HEK293 (cell line): ENCODE measurements around the gene NUDT3.

Source experiments
- CTCF ChIA-PET: fragments of 350-600 bp; formaldehyde crosslinking; extraction: SDS; loops from one replicate; lab custom pipeline; 2021; ENCODE audit warnings: antibody characterized with exemption; lab: Yijun Ruan, JAX
- POLR2A ChIA-PET: fragments of 300-600 bp; formaldehyde crosslinking; extraction: SDS; loops from one replicate; lab custom pipeline; 2020; ENCODE audit warnings: antibody characterized with exemption, inconsistent platforms; lab: Yijun Ruan, JAX
- H3K27ac ChIP-seq: fragments of 200-500 bp; sonication (Bioruptor generic); 2 replicates; pipeline ENCODE4 v1.5.1; 2014; ENCODE audit warnings: low read depth, low read length, control low read depth, inconsistent platforms; ENCODE audit errors: extremely low read depth
- H3K36me3 ChIP-seq, 2 experiments: fragments of 200-500 bp in 1 of 2; sonication (Bioruptor generic) in 1 of 2; 1 replicate in 1 of 2; 2 replicates in 1 of 2; pipeline ENCODE4 v1.5.1; 2014 to 2017; ENCODE audit warnings: inconsistent platforms in 2 of 2, low read length in 2 of 2; ENCODE audit not compliant: control insufficient read depth in 2 of 2, insufficient read depth in 1 of 2
- H3K4me1 ChIP-seq: fragments of 200-500 bp; sonication (Bioruptor generic); 2 replicates; pipeline ENCODE4 v1.5.1; 2014; ENCODE audit warnings: mild to moderate bottlenecking, low read length, inconsistent platforms; ENCODE audit not compliant: control insufficient read depth, insufficient read depth
- H3K4me3 ChIP-seq: 2 replicates; pipeline ENCODE4 v1.5.1; 2011; ENCODE audit warnings: low read depth, mild to moderate bottlenecking, control low read depth, low read length, moderate library complexity
- H3K9me3 ChIP-seq: fragments of 200-500 bp; sonication (Bioruptor generic); 2 replicates; pipeline ENCODE4 v1.5.1; 2014; ENCODE audit warnings: low read depth, low read length, inconsistent platforms; ENCODE audit not compliant: control insufficient read depth, insufficient read depth
- BCL11A ChIP-seq: fragments of 450-650 bp; formaldehyde crosslinking; IDR thresholded peaks from 2 replicates; pipeline ENCODE4 v1.5.1; 2016; ENCODE audit warnings: low read depth, missing biosample characterization, missing genetic modification characterization
- GLIS2 ChIP-seq: fragments of 450-650 bp; formaldehyde crosslinking; IDR thresholded peaks from 2 replicates; pipeline ENCODE4 v1.5.1; 2016; ENCODE audit warnings: missing biosample characterization, missing genetic modification characterization
- HOXA7 ChIP-seq: sonication (generic); formaldehyde crosslinking; IDR thresholded peaks from 2 replicates; pipeline ENCODE4 v1.8.1; 2022; ENCODE audit warnings: missing genetic modification reagents, borderline replicate concordance
- HOXC10 ChIP-seq: sonication (generic); formaldehyde crosslinking; IDR thresholded peaks from 2 replicates; pipeline ENCODE4 v1.8.1; 2023; ENCODE audit warnings: mild to moderate bottlenecking, missing genetic modification reagents
- MYNN ChIP-seq: fragments of 450-650 bp; formaldehyde crosslinking; IDR thresholded peaks from 2 replicates; pipeline ENCODE4 v1.5.1; 2016; ENCODE audit warnings: missing biosample characterization, missing genetic modification characterization, borderline replicate concordance
- REPIN1 ChIP-seq: fragments of 450-650 bp; formaldehyde crosslinking; IDR thresholded peaks from 2 replicates; pipeline ENCODE4 v1.5.1; 2017; ENCODE audit warnings: missing biosample characterization, missing genetic modification characterization, low read depth
- SP3 ChIP-seq: fragments of 450-650 bp; formaldehyde crosslinking; IDR thresholded peaks from 2 replicates; pipeline ENCODE4 v1.5.1; 2016; ENCODE audit warnings: missing biosample characterization, missing genetic modification characterization
- TRIM28 ChIP-seq: IDR thresholded peaks from 2 replicates; pipeline ENCODE4 v1.6.1; 2011; ENCODE audit warnings: low read length, control low read depth, borderline replicate concordance
- TSHZ1 ChIP-seq: fragments of 450-650 bp; formaldehyde crosslinking; IDR thresholded peaks from 2 replicates; pipeline ENCODE4 v1.5.1; 2016; ENCODE audit warnings: missing biosample characterization, missing genetic modification characterization, borderline replicate concordance
- ZFP41 ChIP-seq: fragments of 450-650 bp; formaldehyde crosslinking; IDR thresholded peaks from 2 replicates; pipeline ENCODE4 v1.5.1; 2016; ENCODE audit warnings: missing biosample characterization, missing genetic modification characterization, borderline replicate concordance
- ZFP69B ChIP-seq: fragments of 450-650 bp; formaldehyde crosslinking; IDR thresholded peaks from 2 replicates; pipeline ENCODE4 v1.5.1; 2016; ENCODE audit warnings: missing biosample characterization, missing genetic modification characterization
- ZIC2 ChIP-seq: fragments of 450-650 bp; formaldehyde crosslinking; IDR thresholded peaks from 2 replicates; pipeline ENCODE4 v1.5.1; 2016; ENCODE audit warnings: missing biosample characterization, missing genetic modification characterization
- ZNF157 ChIP-seq: fragments of 450-650 bp; formaldehyde crosslinking; IDR thresholded peaks from 2 replicates; pipeline ENCODE4 v1.5.1; 2016; ENCODE audit warnings: missing biosample characterization, missing genetic modification characterization
- ZNF16 ChIP-seq: fragments of 450-650 bp; formaldehyde crosslinking; IDR thresholded peaks from 2 replicates; pipeline ENCODE4 v1.5.1; 2016; ENCODE audit warnings: low read depth, missing biosample characterization, missing genetic modification characterization
- ZNF211 ChIP-seq: fragments of 450-650 bp; formaldehyde crosslinking; IDR thresholded peaks from 2 replicates; pipeline ENCODE4 v1.5.1; 2016; ENCODE audit warnings: low read depth, missing biosample characterization, missing genetic modification characterization
- ZNF221 ChIP-seq: fragments of 450-650 bp; formaldehyde crosslinking; IDR thresholded peaks from 2 replicates; pipeline ENCODE4 v1.5.1; 2017; ENCODE audit warnings: missing biosample characterization, missing genetic modification characterization, borderline replicate concordance
- ZNF24 ChIP-seq: fragments of 450-650 bp; formaldehyde crosslinking; IDR thresholded peaks from 2 replicates; pipeline ENCODE4 v1.5.1; 2016; ENCODE audit warnings: missing biosample characterization, missing genetic modification characterization
- ZNF391 ChIP-seq: fragments of 450-650 bp; formaldehyde crosslinking; IDR thresholded peaks from 2 replicates; pipeline ENCODE4 v1.5.1; 2016; ENCODE audit warnings: low read depth, missing biosample characterization, missing genetic modification characterization, borderline replicate concordance
- ZNF416 ChIP-seq: fragments of 450-650 bp; formaldehyde crosslinking; IDR thresholded peaks from 2 replicates; pipeline ENCODE4 v1.5.1; 2016; ENCODE audit warnings: missing biosample characterization, missing genetic modification characterization
- ZNF48 ChIP-seq: fragments of 450-650 bp; formaldehyde crosslinking; IDR thresholded peaks from 2 replicates; pipeline ENCODE4 v1.5.1; 2016; ENCODE audit warnings: missing biosample characterization, missing genetic modification characterization
- ZNF555 ChIP-seq: fragments of 450-650 bp; formaldehyde crosslinking; conservative IDR thresholded peaks from 2 replicates; pipeline ENCODE4 v1.5.1; 2017; ENCODE audit warnings: missing biosample characterization, mild to moderate bottlenecking, missing genetic modification characterization, inconsistent platforms
- ZNF571 ChIP-seq: fragments of 450-650 bp; formaldehyde crosslinking; IDR thresholded peaks from 2 replicates; pipeline ENCODE4 v1.5.0; 2017; ENCODE audit warnings: missing biosample characterization, missing genetic modification characterization
- ZNF621 ChIP-seq: fragments of 450-650 bp; formaldehyde crosslinking; IDR thresholded peaks from 2 replicates; pipeline ENCODE4 v1.5.1; 2017; ENCODE audit warnings: missing biosample characterization, missing genetic modification characterization
- ZNF692 ChIP-seq: fragments of 450-650 bp; formaldehyde crosslinking; IDR thresholded peaks from 2 replicates; pipeline ENCODE4 v1.5.1; 2016; ENCODE audit warnings: missing biosample characterization, missing genetic modification characterization

The NUDT3 gene

GRCh38 chr6:34319471-34319885 lies 73.0 kb downstream of the NUDT3 start:
- Histone ChIP-seq H3K9me3 (no peaks in the 10 kb centered on the region), H3K36me3 (peaks cover 0 to 3% of the 10 kb centered on the region in 2 experiments; a peak in 1 of 3 replicates), H3K27ac (no peak overlapping the region), H3K4me3 (no peak overlapping the region), H3K4me1 (peaks cover 5% of the 10 kb centered on the region)
- POLR2A ChIA-PET, result no interaction called here
- no peak for TF ChIP-seq ZIC2 (tag by site-specific recombination)
- TF ChIP-seq ZNF391 (tag by site-specific recombination), result no peak
- CTCF ChIA-PET, result no interaction called here

- H3K9me3 ChIP-seq, result no peaks in the 10 kb centered on the region
- no peak overlapping the region for H3K4me3 ChIP-seq
- H3K4me1 ChIP-seq, result peaks cover 2% of the 10 kb centered on the region; the same call in 1 of the 2 replicates
- no peak overlapping the region for H3K27ac ChIP-seq
- ChIA-PET POLR2A (no interaction called here), CTCF (interaction anchor here (0.7 kb wide), 1 partner anchor 45 kb away, joined by 3 read pairs; no protein-coding TSS in a partner anchor)
- H3K36me3 ChIP-seq, result peaks cover 0 to 3% of the 10 kb centered on the region in 2 experiments; a peak in 1 of 3 replicates
- TF ChIP-seq ZNF157 (tag by site-specific recombination) (no peak), HOXC10 (CRISPR knock-in tag) (no peak), TRIM28 (no peak), ZNF211 (tag by site-specific recombination) (no peak), BCL11A (tag by site-specific recombination) (no peak), HOXA7 (CRISPR knock-in tag) (no peak), ZNF555 (tag by site-specific recombination) (no peak), ZFP41 (tag by site-specific recombination) (no peak), ZFP69B (tag by site-specific recombination) (no peak)
Measured at GRCh38 chr6:34318499-34319470, 73.7 kb downstream of the NUDT3 start.

- CTCF ChIA-PET, result interaction anchor here (0.8 kb wide), 2 partner anchors 142 to 154 kb away, joined by 4 to 5 read pairs; no protein-coding TSS in a partner anchor
- Histone ChIP-seq H3K4me3 (no peak overlapping the region), H3K27ac (no peak overlapping the region), H3K9me3 (no peaks in the 10 kb centered on the region), H3K4me1 (peaks cover 2% of the 10 kb centered on the region; the same call in 1 of the 2 replicates), H3K36me3 (no peaks in the 10 kb centered on the region; a peak in 1 of 3 replicates)
- POLR2A ChIA-PET, result interaction anchor here (0.5 kb wide), 1 partner anchor 8 kb away, joined by 4 read pairs; no protein-coding TSS in a partner anchor
- TF ChIP-seq SP3, result no peak
- no peak for TF ChIP-seq ZNF692 (tag by site-specific recombination)
- TF ChIP-seq ZNF621, result no peak
- no peak for TF ChIP-seq ZNF221
- no peak for TF ChIP-seq ZNF16 (tag by site-specific recombination)
- TF ChIP-seq ZNF416 (tag by site-specific recombination), result no peak
- no peak for TF ChIP-seq GLIS2
- TF ChIP-seq REPIN1 (tag by site-specific recombination), result no peak
- TF ChIP-seq ZNF24 (tag by site-specific recombination), result no peak
- TF ChIP-seq MYNN (tag by site-specific recombination), result no peak
- no peak for TF ChIP-seq ZNF48 (tag by site-specific recombination)
- no peak for TF ChIP-seq TSHZ1
- TF ChIP-seq ZNF571 (tag by site-specific recombination), result no peak
Measured at GRCh38 chr6:34317882-34318498, 74.5 kb downstream of the NUDT3 start.
